NOMO-1 (cell line): ENCODE measurements around the gene TMPRSS15.

ENCODE experiments used
- DNase-seq, 2 experiments: peaks; one replicate each; lab custom pipeline; 2025; ENCODE audit not compliant: unreplicated experiment in 2 of 2; lab: John Stamatoyannopoulos, UW

Gene TMPRSS15

DNA sequence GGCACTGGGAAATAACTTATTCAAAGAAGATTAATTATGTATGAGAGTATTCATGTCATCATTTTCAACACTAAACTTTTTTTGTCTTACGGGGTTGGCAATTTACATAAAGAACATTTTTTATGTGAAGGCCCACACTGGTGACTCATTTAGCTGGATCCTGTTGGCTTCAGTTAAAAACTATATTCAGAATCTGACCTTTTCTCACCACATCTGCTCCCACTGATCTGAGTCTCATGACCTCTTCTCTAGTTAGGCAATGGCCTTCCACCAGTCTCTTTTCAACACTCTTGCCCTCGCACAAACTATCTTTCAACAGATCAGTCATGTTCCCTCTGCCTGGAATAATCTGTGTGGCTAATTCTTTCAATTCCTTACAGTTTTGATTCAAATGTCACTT lies 53.4 kb downstream of the TMPRSS15 start:
- DNase-seq, result no peak

DNA sequence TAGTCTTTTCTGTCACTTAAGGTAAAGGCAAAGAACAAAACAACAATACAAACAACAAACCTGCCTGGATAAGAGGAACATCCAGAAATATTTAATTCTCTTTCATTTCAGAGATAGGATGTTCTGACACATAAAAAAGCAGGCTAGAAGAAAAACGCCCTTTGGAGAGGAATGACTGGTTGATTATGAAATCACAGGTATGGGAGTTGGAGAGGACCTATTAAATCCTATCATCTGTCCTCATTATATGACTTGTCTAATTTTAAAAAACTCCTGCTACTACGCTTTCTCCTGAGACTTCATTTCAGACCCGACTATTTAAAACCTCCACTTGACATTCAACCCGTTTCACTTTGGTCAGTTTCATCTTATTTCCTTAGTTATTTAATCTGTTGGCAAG lies 54.1 kb downstream of the TMPRSS15 start:
- no peak for DNase-seq

DNA sequence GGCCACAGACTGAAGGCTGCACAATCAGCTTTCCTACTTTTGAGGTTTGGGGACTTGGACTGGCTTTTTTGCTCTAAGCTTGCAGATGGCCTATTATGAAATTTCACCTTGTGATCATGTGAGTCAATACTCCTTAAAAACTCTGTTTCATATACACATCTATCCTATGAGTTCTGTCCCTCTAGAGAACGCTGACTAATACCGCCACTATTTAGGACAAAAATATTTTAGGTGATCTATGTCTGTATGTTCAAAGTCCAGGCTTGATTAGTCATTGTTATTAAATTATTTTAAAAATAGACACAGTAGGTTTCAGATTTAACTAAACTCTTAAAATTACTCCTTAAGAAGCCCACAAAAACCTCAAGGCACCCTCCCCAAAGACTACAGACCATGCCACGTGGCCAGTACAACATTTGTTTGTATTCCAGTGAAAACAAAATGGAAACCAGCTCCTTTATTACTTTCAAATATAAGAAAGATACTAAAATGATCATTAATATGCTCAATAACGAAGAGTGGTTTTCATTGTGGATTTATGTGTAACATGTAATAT lies 63.1 kb downstream of the TMPRSS15 start:
- DNase-seq, result no peak

DNA sequence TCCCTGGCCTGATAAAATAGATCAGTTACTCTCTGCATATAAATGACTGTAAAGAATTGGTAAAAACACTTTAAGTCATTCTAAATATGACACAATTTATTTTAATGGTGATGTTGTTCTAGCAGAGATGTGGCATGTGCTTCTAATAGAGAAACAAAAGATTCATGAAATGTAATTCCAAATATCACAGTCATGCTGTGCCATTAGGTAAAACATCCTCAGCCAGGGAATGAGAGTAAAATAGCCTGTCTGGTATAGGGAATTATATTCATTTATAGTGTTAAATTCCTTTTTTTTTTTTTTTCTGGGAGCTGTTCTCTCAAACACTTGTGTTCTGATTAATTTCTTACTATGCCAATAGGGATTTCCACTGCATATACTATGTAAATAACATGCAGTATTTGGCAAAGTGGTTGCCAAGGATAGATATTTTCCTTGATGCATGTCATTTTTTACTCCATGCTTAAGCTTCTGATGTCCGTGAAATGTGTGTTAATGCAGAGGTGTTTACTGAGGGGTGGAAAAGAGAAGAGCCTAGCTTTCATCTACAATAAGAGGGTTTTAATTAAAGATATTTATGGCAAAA lies 67.8 kb downstream of the TMPRSS15 start:
- DNase-seq, result no peak

DNA sequence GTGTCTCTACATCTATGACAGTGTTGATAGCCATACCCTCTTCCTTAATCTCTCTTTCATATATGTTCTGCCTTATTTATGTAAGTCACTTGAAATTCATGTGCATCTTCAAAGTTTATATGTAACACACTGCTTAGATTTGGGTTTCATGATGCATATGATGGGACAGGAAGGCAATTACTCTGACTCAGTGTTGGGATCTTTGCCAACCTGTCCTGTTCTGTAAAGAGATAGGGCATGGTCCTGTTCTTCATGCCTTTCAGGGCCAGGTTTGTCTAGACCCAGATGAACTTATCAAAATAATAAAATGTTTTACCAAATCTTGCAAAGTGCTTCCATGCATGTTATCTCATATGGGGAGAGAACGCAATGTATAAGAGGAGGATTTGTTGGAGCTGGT lies 69.5 kb downstream of the TMPRSS15 start:
- DNase-seq, result no peak

DNA sequence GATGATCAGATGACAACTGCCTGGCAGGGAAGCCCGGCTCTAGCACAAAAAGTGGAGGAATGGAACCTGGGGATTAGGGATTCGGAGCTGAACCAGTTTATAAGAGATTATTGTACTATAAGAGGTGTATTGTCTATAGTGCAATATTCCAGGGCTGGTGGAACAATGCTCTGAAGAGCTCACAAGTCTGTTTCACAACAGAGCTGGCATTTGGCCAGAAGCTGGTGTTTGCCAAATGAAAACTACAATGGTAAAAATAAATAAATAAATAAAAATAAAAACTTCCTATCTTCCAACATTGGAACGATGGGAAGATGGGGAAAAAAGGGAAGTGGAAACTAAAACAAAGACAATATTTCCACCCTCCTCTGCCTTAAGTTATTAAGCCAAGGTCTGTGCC lies 85.4 kb downstream of the TMPRSS15 start:
- no peak for DNase-seq

DNA sequence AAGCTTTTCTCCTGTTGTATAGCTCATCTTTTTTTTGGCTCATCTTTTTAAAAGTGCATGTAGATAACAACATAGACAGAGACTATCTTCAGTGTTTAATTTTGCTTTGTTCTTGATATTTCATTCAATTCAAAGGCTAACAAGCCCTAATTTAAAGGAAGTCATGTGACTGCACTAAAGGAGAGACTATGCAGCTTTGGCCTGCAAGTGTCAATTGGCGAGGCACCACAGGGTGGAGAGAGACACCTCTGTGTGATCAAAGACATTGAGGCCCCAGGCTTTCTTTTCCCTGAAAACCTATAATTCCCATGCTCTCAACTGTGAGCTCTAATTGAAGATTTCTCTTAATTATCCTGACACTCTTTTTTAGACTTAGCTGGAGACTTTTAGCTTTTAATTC lies 105.4 kb downstream of the TMPRSS15 start:
- DNase-seq, result no peak

DNA sequence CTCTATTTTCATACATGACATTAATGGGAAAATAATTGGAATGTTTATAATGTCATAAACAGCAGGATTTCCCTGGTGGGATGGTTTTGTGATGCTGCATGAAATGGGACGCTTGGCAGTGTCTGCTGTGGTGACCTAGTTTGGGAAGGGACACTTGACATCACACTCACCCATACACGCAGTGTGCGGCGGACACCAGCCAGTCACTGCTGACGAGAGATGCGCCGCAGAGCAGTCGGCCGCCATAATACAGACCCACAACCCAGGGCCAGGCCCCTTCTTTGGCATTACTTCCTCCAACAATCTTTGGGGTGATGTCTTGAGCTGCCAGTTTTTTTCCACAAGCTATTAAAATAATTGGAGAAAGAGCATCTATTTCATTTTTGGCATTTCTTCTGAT lies 109.5 kb downstream of the TMPRSS15 start:
- DNase-seq, result no peak

DNA sequence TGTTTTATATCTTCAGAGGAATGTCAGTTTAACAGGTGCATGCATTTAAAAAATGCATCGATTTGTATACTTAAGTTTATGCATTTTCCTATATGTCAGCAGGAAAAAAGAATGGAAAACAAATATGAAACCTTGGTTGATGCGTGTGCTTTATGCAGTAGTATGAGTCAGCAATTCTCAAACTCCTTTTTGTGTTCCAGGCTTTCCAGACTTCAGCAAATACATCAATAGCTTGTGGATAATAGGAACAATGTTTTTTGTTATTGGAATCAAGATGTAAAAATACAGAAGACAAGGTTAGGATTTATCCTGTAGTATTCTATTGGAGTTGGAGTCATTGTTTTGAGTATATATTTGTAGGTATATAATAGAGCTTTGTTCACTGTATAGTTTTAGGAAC lies 113.7 kb downstream of the TMPRSS15 start:
- no peak for DNase-seq

DNA sequence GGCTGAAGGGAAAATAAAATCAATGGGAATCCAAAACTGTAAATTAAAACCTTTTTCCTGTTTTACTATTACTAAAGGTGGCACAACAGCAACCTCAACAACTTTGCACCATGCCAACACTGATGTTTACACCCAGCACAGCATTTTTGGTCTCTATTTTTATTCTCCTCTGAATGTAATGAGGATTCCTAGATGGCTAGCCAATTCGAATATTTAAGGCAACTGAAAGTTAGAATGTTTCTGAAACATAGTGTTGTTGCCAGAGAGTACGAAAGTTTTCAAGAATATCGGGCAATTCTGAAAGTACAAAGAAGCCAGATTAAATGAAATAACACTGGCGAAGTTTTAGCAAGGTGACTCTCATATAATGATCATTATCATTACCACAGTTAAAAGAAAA lies 118.2 kb downstream of the TMPRSS15 start:
- no peak for DNase-seq

DNA sequence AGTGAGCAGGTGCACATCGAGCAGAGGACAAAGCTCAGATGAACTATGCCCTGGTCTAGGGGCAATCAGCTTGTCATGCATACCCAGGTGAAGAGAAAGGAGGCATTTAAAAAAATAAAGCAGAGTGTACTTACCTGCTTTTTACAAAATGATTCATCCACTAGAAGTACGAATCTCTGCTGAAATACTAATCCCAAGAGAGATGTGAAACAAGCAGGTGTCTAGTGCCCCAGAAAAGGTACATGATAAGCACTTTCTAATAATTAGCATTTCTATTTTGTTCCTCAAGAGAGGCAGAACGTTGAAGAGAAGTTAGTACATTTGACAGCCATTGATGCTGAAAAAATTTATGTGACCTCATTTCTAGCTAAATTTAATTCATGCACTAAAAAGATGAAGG lies 127.8 kb downstream of the TMPRSS15 start:
- DNase-seq, result no peak

DNA sequence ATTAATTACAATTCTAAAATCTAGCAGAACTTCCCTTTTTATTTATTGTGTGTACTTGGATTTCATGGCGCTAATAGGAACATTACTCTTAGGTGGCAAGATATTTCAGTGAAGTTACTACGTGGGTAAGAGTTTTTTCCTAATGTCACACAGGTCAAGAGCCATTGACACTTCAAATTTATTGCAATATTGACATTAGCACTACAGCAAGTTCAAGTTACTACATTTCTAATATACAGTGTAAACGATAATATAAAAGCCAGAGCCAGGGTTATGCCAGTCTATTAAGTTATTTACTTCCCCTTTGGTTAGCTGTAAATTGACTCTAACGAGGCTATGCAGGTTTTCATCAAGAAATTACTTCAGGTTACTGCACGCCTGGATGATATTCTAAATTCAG lies 129.2 kb downstream of the TMPRSS15 start:
- no peak for DNase-seq

DNA sequence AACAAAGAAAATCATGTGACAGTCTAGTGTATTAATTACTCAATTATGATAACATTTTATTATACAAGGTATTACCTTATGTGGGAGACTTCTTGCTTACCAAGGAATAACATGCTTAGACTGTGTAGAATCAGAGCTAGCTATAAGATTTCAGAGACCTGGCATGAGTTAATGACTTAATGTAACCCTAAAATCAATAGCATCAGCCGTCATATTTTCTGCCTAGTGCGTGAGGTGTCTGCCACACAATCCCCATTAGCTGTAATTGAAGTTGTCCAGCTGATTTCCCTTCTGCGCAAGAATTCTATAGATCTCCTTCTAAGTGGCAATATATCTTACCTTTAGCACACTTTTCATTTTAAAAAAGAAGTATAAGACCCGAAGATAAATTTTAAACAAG lies 130.2 kb downstream of the TMPRSS15 start:
- no peak for DNase-seq

DNA sequence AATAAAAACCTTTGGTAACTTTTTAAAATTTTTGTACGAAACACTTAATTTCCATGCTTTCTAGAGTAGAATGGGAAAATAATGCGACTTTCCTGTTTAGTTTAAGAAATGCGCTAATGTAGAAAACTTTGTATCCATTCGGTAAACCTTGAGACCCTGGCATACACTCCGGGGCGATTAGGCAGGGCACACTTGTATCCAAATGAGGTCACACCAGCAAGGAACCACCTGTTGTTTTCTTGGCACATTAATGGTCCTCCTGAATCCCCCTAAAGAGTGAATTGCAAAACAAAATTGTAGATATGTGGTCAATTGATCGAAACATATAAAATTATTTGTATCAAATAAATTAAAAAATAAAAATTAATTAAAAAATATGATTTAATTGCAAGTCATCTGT lies 133.7 kb downstream of the TMPRSS15 start:
- no peak for DNase-seq

DNA sequence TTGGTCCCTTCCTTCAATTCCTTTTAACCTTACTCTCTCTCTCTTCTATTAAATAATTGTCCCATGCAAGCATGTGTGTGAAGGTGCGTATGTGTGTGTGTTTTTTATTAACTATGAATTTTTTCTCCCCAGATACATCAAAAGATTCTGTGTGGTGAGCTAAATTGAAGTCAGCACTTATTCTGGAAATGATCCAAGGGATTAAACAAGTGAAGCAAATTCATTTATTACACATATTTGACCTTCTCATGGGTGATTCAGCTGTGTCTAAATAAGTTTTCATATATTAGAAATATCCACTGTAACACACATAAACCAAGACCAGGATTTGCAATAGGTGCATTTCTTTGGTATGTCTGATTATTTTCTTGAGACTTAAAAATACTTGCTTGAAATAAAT lies 134.7 kb downstream of the TMPRSS15 start:
- DNase-seq, result no peak

DNA sequence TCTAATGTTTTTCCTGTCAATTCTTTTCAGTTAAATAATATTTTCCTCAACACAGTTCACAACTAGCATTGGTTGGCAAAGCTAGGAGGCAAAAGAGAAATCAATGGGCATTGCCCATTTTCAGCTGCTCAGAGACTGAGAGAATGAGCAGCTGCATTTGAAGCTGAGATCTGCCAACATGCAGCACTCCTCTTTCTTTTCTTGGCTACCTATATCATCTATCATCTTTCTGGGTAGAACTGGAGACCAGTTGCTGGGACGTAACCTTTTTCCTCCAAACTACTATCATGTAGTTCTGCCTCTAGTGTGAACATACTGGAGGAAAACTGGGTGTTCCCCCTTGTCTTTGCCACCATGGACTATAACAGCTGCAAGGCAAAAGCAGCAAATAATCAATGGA lies 136.1 kb downstream of the TMPRSS15 start:
- DNase-seq, result no peak

DNA sequence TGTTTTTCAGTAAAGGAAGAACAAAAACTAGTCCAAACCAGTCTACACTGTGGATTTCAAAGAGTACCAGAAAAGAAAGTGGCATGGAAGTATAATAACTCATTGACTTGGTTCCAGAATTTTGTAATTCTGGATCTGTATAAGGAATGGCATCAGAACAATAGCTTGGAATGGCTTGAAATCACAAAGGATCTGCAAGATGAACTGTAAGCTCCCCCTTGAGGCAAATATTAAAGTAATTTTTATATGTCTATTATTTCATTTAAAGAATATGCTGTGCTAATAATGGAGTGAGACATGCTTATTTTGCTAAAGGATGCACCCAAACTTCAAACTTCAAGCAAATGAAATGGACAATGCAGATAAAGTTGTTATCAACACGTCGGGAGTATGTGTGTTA lies 137.6 kb downstream of the TMPRSS15 start:
- DNase-seq, result no peak

DNA sequence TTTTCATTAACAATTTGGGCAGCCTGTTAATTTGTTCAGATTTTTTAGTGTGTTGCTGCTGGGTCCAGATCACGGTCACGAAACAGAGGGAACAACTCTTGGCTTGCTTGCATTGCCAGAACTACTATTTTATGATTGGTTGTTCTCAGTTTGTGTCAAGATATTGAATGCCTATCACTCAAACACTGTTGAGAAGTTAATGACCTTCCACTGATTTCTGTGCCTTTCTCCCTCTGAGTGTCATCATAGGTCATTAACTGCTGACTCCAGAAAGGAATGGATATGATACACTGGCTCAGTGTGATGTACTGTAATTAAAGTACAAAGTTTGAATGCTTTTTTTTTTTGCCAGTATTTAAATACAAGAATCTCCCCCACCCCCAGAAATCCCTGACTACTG lies 149.8 kb downstream of the TMPRSS15 start:
- DNase-seq, result no peak

DNA sequence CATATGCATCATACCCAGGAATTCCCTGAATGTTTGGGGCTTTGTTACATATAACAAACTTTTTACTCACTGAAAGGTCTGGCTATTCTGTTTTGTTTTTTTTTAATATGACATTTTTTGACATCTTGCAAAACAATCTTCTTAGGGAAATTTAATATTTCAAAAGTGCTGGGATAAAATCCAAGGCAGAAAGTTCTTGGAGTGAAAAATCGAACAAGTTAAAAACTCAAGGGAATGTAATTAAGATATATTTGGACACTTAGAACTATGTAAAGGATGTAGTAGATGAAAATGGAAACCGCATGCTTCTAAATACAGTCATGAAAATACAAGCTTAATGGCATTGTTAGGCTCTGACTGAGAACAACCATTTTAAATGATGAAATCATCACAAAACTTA lies 150.4 kb downstream of the TMPRSS15 start:
- DNase-seq, result no peak

DNA sequence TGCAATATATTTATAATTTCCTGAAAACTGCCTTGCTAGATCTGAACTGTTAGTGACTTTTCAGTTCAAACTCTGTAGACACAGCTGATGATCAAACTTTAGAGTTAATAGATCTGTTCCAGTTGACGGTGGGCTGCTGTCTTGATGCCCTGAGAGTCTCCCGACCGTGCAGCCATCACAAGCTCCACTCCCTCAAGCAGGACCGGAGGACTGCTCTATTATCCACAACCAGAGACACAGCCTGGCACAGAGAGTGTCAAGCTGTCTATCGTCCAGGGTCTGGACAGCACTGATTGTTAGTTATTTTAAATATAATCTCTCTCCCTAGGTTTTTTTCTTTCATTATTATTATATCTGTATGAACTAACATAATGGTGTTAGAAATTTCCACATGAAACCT lies 150.9 kb downstream of the TMPRSS15 start:
- DNase-seq, result no peak

DNA sequence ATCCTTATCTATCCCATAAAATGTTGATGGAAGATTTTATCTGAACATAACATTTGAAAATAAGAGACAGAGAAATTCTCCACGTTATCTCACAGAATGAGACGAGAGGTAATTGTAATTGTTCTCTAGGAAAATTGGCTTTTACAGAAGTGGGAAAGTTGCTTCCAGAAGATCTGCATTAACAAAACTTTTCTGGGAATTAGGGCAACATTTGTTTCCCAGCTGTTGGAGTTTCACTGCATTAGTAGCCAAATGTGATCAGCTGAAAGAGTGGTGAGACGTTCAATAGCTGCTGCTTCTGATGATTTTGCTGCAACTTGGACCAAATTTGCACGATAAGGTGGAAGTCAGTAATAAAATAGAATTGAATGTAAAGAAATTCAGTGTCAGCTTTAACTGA lies 151.3 kb downstream of the TMPRSS15 start:
- DNase-seq, result peak in 1 of 2 experiments; percentile 27

DNA sequence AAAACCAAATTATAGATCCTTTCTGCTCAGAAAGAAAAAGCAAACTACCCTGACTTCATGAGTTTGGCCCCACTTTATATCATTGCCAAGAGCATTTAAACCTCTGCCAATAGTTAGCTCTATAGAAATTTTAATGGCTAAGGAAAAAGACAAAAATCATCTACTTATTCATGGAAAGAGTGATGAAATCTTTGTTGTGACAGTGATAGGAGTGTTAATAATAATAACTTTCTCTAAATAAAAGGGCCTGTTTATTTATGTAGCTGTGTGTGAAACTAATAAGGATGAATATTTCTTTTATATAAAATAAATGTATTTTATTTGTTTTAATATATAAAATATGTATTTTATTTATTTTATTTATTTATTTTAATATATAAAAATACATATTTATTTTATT lies 152.5 kb downstream of the TMPRSS15 start:
- DNase-seq, result peak in 1 of 2 experiments; percentile 44

DNA sequence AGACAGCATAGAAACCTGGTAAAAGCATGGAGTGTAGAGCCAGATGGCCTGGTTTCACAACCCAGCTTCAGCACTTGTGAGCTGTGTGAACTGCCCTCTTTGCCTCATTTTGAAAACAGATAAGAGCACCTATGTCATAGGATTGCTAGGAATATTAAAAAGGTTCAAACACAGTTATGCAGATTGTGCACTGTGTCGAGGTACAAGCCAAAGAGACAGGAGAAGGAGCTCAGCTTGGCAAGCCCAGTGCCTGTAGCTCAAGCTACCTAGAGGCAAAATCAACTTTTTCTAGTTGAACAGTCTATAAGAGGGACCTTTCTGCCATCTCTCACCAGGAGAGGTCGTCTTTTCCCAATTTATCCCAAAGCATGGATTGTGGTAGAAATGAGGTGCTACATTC lies 153.9 kb downstream of the TMPRSS15 start:
- no peak for DNase-seq
